HEK293 (cell line): Measurements from ENCODE around the gene PRRT2.

Experiments
- ZNF239 ChIP-seq: fragments of 450-650 bp; formaldehyde crosslinking; IDR thresholded peaks from 2 replicates; pipeline ENCODE4 v1.5.1; 2016; ENCODE audit warnings: missing biosample characterization, missing genetic modification characterization
- TF ChIP-seq, protein P1 (sequence below): fragments of 450-650 bp; formaldehyde crosslinking; IDR thresholded peaks from 2 replicates; pipeline ENCODE4 v1.5.1; 2016; ENCODE audit warnings: missing biosample characterization, missing genetic modification characterization
- TF ChIP-seq, protein P2 (sequence below): fragments of 450-650 bp; formaldehyde crosslinking; IDR thresholded peaks from 2 replicates; pipeline ENCODE4 v1.5.1; 2016; ENCODE audit warnings: missing biosample characterization, missing genetic modification characterization, low read depth

DNA sequence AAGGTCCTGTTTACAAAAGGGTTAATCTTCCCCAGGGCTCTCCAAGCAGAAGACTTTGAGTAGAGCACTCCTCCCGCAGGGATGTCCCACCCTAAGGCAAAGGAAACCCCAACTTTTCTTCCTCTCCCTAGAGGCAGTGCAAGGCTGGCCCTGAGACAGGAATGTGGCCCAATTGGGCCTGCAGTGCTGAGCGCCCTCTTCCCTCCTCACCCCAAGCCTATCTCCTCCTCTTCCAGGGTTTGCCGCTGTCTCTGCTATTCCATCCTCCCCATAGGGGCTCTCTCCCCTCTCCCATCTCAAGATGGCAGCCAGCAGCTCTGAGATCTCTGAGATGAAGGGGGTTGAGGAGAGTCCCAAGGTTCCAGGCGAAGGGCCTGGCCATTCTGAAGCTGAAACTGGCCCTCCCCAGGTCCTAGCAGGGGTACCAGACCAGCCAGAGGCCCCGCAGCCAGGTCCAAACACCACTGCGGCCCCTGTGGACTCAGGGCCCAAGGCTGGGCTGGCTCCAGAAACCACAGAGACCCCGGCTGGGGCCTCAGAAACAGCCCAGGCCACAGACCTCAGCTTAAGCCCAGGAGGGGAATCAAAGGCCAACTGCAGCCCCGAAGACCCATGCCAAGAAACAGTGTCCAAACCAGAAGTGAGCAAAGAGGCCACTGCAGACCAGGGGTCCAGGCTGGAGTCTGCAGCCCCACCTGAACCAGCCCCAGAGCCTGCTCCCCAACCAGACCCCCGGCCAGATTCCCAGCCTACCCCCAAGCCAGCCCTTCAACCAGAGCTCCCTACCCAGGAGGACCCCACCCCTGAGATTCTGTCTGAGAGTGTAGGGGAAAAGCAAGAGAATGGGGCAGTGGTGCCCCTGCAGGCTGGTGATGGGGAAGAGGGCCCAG is 1.0 kb downstream of the PRRT2 start:
- TF ChIP-seq, protein P1, sequence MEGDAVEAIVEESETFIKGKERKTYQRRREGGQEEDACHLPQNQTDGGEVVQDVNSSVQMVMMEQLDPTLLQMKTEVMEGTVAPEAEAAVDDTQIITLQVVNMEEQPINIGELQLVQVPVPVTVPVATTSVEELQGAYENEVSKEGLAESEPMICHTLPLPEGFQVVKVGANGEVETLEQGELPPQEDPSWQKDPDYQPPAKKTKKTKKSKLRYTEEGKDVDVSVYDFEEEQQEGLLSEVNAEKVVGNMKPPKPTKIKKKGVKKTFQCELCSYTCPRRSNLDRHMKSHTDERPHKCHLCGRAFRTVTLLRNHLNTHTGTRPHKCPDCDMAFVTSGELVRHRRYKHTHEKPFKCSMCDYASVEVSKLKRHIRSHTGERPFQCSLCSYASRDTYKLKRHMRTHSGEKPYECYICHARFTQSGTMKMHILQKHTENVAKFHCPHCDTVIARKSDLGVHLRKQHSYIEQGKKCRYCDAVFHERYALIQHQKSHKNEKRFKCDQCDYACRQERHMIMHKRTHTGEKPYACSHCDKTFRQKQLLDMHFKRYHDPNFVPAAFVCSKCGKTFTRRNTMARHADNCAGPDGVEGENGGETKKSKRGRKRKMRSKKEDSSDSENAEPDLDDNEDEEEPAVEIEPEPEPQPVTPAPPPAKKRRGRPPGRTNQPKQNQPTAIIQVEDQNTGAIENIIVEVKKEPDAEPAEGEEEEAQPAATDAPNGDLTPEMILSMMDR (tag by site-specific recombination): no peak
- TF ChIP-seq ZNF239 (tag by site-specific recombination): no peak
- TF ChIP-seq, protein P2, sequence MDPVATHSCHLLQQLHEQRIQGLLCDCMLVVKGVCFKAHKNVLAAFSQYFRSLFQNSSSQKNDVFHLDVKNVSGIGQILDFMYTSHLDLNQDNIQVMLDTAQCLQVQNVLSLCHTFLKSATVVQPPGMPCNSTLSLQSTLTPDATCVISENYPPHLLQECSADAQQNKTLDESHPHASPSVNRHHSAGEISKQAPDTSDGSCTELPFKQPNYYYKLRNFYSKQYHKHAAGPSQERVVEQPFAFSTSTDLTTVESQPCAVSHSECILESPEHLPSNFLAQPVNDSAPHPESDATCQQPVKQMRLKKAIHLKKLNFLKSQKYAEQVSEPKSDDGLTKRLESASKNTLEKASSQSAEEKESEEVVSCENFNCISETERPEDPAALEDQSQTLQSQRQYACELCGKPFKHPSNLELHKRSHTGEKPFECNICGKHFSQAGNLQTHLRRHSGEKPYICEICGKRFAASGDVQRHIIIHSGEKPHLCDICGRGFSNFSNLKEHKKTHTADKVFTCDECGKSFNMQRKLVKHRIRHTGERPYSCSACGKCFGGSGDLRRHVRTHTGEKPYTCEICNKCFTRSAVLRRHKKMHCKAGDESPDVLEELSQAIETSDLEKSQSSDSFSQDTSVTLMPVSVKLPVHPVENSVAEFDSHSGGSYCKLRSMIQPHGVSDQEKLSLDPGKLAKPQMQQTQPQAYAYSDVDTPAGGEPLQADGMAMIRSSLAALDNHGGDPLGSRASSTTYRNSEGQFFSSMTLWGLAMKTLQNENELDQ (tag by site-specific recombination): no peak
